ENCODE measurements around the gene TIPIN. TPM values are rescaled to one million over a fixed set of nuclear protein-coding genes. Genes with fewer than 3 reads are reported as not detected.
"Not testable (repeated sequence)": the region's sequence is repeated elsewhere in the genome, so short reads cannot be mapped to it uniquely, and the experiment has no call there.

Gene TIPIN
- total RNA-seq, 1 donor: 21.5 TPM

- DNase-seq (ENCODE audit: low read depth): no peak
- no peak for TF ChIP-seq CTCF (IDR thresholded peaks at IDR 0.05; ENCODE audit: insufficient read depth, low read length)
Observed at GRCh38 chr15:66323312-66323928, 33.1 kb downstream of the TIPIN start.

GRCh38 chr15:66312144-66312543 is 44.3 kb downstream of the TIPIN start:
- DNase-seq (ENCODE audit: low read depth): no peak
- no peak overlapping the region for H3K4me3 ChIP-seq (ENCODE audit: low read depth, low read length)
- TF ChIP-seq CTCF (IDR thresholded peaks at IDR 0.05; ENCODE audit: insufficient read depth, low read length): no peak

More at GRCh38 chr15:66323312-66323928, 33.1 kb downstream of the TIPIN start:
- H3K4me3 ChIP-seq (ENCODE audit: low read depth, low read length): no peak overlapping the region

- no peak for DNase-seq (ENCODE audit: low read depth)
- no peak overlapping the region for H3K4me3 ChIP-seq (ENCODE audit: low read depth, low read length)
- no peak for TF ChIP-seq CTCF (IDR thresholded peaks at IDR 0.05; ENCODE audit: insufficient read depth, low read length)
Observed at GRCh38 chr15:66310786-66311185, 45.7 kb downstream of the TIPIN start.

GRCh38 chr15:66309828-66310227 is 46.7 kb downstream of the TIPIN start:
- no peak for TF ChIP-seq CTCF (IDR thresholded peaks at IDR 0.05; ENCODE audit: insufficient read depth, low read length)
- no peak overlapping the region for H3K4me3 ChIP-seq (ENCODE audit: low read depth, low read length)
- DNase-seq (ENCODE audit: low read depth): no peak

GRCh38 chr15:66308531-66308930 is 48.0 kb downstream of the TIPIN start:
- no peak for TF ChIP-seq CTCF (IDR thresholded peaks at IDR 0.05; ENCODE audit: insufficient read depth, low read length)
- H3K4me3 ChIP-seq (ENCODE audit: low read depth, low read length): no peak overlapping the region
- no peak for DNase-seq (ENCODE audit: low read depth)

GRCh38 chr15:66306381-66306780 is 50.1 kb downstream of the TIPIN start:
- TF ChIP-seq CTCF (IDR thresholded peaks at IDR 0.05; ENCODE audit: insufficient read depth, low read length): no peak
- H3K4me3 ChIP-seq (ENCODE audit: low read depth, low read length): no peak overlapping the region
- no peak for DNase-seq (ENCODE audit: low read depth)

- not testable (repeated sequence) for DNase-seq (ENCODE audit: low read depth); H3K4me3 ChIP-seq (ENCODE audit: low read depth, low read length)
Observed at GRCh38 chr15:66304425-66304824, 52.1 kb downstream of the TIPIN start.

Data from fibroblast of the aortic adventitia (primary cell).